ENCODE measurements around the gene UVRAG. TPM values are rescaled to one million over a fixed set of nuclear protein-coding genes. Genes with fewer than 3 reads are reported as not detected.
"Not testable (repeated sequence)": the region's sequence is repeated elsewhere in the genome, so short reads cannot be mapped to it uniquely, and the experiment has no call there.

Gene UVRAG
- total RNA-seq, 1 experiment from 2014 or later: 16.4 TPM

- H3K27me3 ChIP-seq (ENCODE audit: control insufficient read depth, insufficient read depth, low read length): no peaks in the 10 kb centered on the region
- no peaks in the 10 kb centered on the region for H3K36me3 ChIP-seq (replicated peaks; ENCODE audit: control insufficient read depth, insufficient read depth, low read length)
- no peak overlapping the region for H3K4me3 ChIP-seq (ENCODE audit: insufficient read depth, low read depth, low read length)
- no peak for DNase-seq
Measured at GRCh38 chr11:75827562-75827961, 12.6 kb downstream of the UVRAG start.

GRCh38 chr11:75831915-75832502 lies 17.0 kb downstream of the UVRAG start:
- Histone ChIP-seq H3K36me3 (replicated peaks; ENCODE audit: control insufficient read depth, insufficient read depth, low read length) (no peaks in the 10 kb centered on the region), H3K27me3 (ENCODE audit: control insufficient read depth, insufficient read depth, low read length) (no peaks in the 10 kb centered on the region), H3K4me3 (ENCODE audit: insufficient read depth, low read depth, low read length) (no peak overlapping the region)
- DNase-seq: no peak

- no peak overlapping the region for H3K4me3 ChIP-seq (ENCODE audit: insufficient read depth, low read depth, low read length)
- DNase-seq: no peak
- H3K36me3 ChIP-seq (replicated peaks; ENCODE audit: control insufficient read depth, insufficient read depth, low read length): no peaks in the 10 kb centered on the region
- H3K27me3 ChIP-seq (ENCODE audit: control insufficient read depth, insufficient read depth, low read length): no peaks in the 10 kb centered on the region
Measured at GRCh38 chr11:75834728-75835127, 19.7 kb downstream of the UVRAG start.

GRCh38 chr11:75836417-75836816 lies 21.4 kb downstream of the UVRAG start:
- no peaks in the 10 kb centered on the region for H3K27me3 ChIP-seq (ENCODE audit: control insufficient read depth, insufficient read depth, low read length)
- DNase-seq: no peak
- no peaks in the 10 kb centered on the region for H3K36me3 ChIP-seq (replicated peaks; ENCODE audit: control insufficient read depth, insufficient read depth, low read length)
- H3K4me3 ChIP-seq (ENCODE audit: insufficient read depth, low read depth, low read length): no peak overlapping the region

GRCh38 chr11:75839851-75840250 lies 24.8 kb downstream of the UVRAG start:
- DNase-seq: no peak
- H3K27me3 ChIP-seq (ENCODE audit: control insufficient read depth, insufficient read depth, low read length): no peaks in the 10 kb centered on the region
- H3K4me3 ChIP-seq (ENCODE audit: insufficient read depth, low read depth, low read length): no peak overlapping the region
- H3K36me3 ChIP-seq (replicated peaks; ENCODE audit: control insufficient read depth, insufficient read depth, low read length): no peaks in the 10 kb centered on the region

- Histone ChIP-seq H3K36me3 (replicated peaks; ENCODE audit: control insufficient read depth, insufficient read depth, low read length) (no peaks in the 10 kb centered on the region), H3K4me3 (ENCODE audit: insufficient read depth, low read depth, low read length) (no peak overlapping the region), H3K27me3 (ENCODE audit: control insufficient read depth, insufficient read depth, low read length) (no peaks in the 10 kb centered on the region)
- no peak for DNase-seq
Measured at GRCh38 chr11:75840522-75840921, 25.5 kb downstream of the UVRAG start.

- Histone ChIP-seq H3K27me3 (ENCODE audit: control insufficient read depth, insufficient read depth, low read length) (no peaks in the 10 kb centered on the region), H3K36me3 (replicated peaks; ENCODE audit: control insufficient read depth, insufficient read depth, low read length) (no peaks in the 10 kb centered on the region), H3K4me3 (ENCODE audit: insufficient read depth, low read depth, low read length) (no peak overlapping the region)
- no peak for DNase-seq
Measured at GRCh38 chr11:75841739-75842138, 26.7 kb downstream of the UVRAG start.

- no peaks in the 10 kb centered on the region for H3K36me3 ChIP-seq (replicated peaks; ENCODE audit: control insufficient read depth, insufficient read depth, low read length)
- DNase-seq: no peak
Measured at GRCh38 chr11:75845324-75845723, 30.3 kb downstream of the UVRAG start.

GRCh38 chr11:75849894-75850293 lies 34.9 kb downstream of the UVRAG start:
- no peak for DNase-seq
- Histone ChIP-seq H3K36me3 (replicated peaks; ENCODE audit: control insufficient read depth, insufficient read depth, low read length) (no peaks in the 10 kb centered on the region), H3K27me3 (ENCODE audit: control insufficient read depth, insufficient read depth, low read length) (no peaks in the 10 kb centered on the region), H3K4me3 (ENCODE audit: insufficient read depth, low read depth, low read length) (no peak overlapping the region)

More at GRCh38 chr11:75845324-75845723, 30.3 kb downstream of the UVRAG start:
- H3K27me3 ChIP-seq (ENCODE audit: control insufficient read depth, insufficient read depth, low read length): no peaks in the 10 kb centered on the region
- H3K4me3 ChIP-seq (ENCODE audit: insufficient read depth, low read depth, low read length): no peak overlapping the region

- no peaks in the 10 kb centered on the region for H3K27me3 ChIP-seq (ENCODE audit: control insufficient read depth, insufficient read depth, low read length)
- H3K36me3 ChIP-seq (replicated peaks; ENCODE audit: control insufficient read depth, insufficient read depth, low read length): no peaks in the 10 kb centered on the region
- DNase-seq: no peak
- H3K4me3 ChIP-seq (ENCODE audit: insufficient read depth, low read depth, low read length): no peak overlapping the region
Measured at GRCh38 chr11:75850787-75851186, 35.8 kb downstream of the UVRAG start.

- no peak overlapping the region for H3K4me3 ChIP-seq (ENCODE audit: insufficient read depth, low read depth, low read length)
- no peaks in the 10 kb centered on the region for H3K27me3 ChIP-seq (ENCODE audit: control insufficient read depth, insufficient read depth, low read length)
- no peaks in the 10 kb centered on the region for H3K36me3 ChIP-seq (replicated peaks; ENCODE audit: control insufficient read depth, insufficient read depth, low read length)
- DNase-seq: no peak
Measured at GRCh38 chr11:75851203-75851602, 36.2 kb downstream of the UVRAG start.

- no peak for DNase-seq
- no peak overlapping the region for H3K4me3 ChIP-seq (ENCODE audit: insufficient read depth, low read depth, low read length)
Measured at GRCh38 chr11:75852406-75853017, 37.5 kb downstream of the UVRAG start.

GRCh38 chr11:75853563-75853962 lies 38.6 kb downstream of the UVRAG start:
- not testable (repeated sequence) for H3K4me3 ChIP-seq (ENCODE audit: insufficient read depth, low read depth, low read length); DNase-seq; H3K27me3 ChIP-seq (ENCODE audit: control insufficient read depth, insufficient read depth, low read length); H3K36me3 ChIP-seq (replicated peaks; ENCODE audit: control insufficient read depth, insufficient read depth, low read length)

More at GRCh38 chr11:75852406-75853017, 37.5 kb downstream of the UVRAG start:
- Histone ChIP-seq H3K27me3 (ENCODE audit: control insufficient read depth, insufficient read depth, low read length) (no peaks in the 10 kb centered on the region), H3K36me3 (replicated peaks; ENCODE audit: control insufficient read depth, insufficient read depth, low read length) (no peaks in the 10 kb centered on the region)

GRCh38 chr11:75853971-75854370 lies 39.0 kb downstream of the UVRAG start:
- DNase-seq: no peak
- no peak overlapping the region for H3K4me3 ChIP-seq (ENCODE audit: insufficient read depth, low read depth, low read length)
- no peaks in the 10 kb centered on the region for H3K36me3 ChIP-seq (replicated peaks; ENCODE audit: control insufficient read depth, insufficient read depth, low read length)
- no peaks in the 10 kb centered on the region for H3K27me3 ChIP-seq (ENCODE audit: control insufficient read depth, insufficient read depth, low read length)

GRCh38 chr11:75855206-75855605 lies 40.2 kb downstream of the UVRAG start:
- DNase-seq: no peak
- H3K4me3 ChIP-seq (ENCODE audit: insufficient read depth, low read depth, low read length): no peak overlapping the region
- H3K36me3 ChIP-seq (replicated peaks; ENCODE audit: control insufficient read depth, insufficient read depth, low read length): no peaks in the 10 kb centered on the region
- no peaks in the 10 kb centered on the region for H3K27me3 ChIP-seq (ENCODE audit: control insufficient read depth, insufficient read depth, low read length)

All from H7 (cell line).